ENCODE results near the gene SCARB2. TPM values are rescaled to one million over a fixed set of nuclear protein-coding genes. Genes with fewer than 3 reads are reported as not detected.

Gene SCARB2
- polyA plus RNA-seq (2013, experiment 1 of 2): 54.0 TPM
- polyA plus RNA-seq (2013, experiment 2 of 2): 54.0 TPM

DNA sequence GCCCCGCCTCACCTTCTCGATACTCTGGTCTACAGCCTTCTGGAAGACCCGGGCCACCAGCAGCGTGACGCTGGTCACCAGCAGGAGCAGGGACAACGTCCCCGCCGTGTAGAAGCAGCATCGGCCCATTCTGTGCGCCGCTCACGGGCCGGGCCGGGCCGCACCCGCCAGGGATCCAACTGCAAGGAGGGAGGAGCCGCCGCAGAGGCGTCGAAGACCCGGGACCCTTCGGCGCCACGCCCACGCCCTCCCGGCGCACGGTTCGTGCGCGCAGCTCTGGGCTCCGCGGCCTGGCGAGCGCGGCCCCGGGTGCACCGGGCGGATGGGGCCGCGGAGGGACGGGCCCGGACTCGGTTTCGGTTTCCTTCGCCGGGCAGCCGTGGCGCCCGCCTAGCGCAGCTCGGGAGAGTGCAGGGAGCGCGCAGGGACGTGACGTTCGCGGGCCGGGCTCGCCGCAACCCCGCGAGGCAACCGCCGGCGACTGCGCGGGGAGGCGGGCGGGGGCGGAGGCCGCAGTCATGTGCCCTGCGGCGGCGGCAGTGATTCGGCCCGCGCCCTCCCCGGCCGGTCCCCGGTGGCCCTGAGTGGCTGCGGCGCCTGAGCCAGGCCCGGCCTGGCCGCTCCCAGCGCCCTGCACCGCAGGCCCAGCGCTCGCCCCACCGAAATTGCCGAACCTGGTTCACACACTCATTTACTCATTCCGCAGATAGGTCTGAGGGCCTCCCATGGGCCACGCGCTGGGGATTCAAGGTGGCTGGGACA lies at the start of gene SCARB2:
SCARB2 (minus strand) TSS at position 410 of the 762 bp plus-strand sequence; CDS start at position 129, 281 bp downstream.
- peak within 1 kb of the TSS; percentile 62 for H2BK15ac ChIP-seq (ENCODE audit: low read length)
- H2AK5ac ChIP-seq (ENCODE audit: low read depth, low read length): no peak within 1 kb of the TSS
- H3K79me1 ChIP-seq (ENCODE audit: low read depth, low read length): peaks cover 2% of the 10 kb centered on the region
- peak within 1 kb of the TSS; percentile 82 for H3K23ac ChIP-seq (ENCODE audit: low read depth, low read length, poor library complexity)
- peak within 1 kb of the TSS; percentile 51 for H2BK120ac ChIP-seq (ENCODE audit: low read depth, low read length)
- H3K4me2 ChIP-seq (ENCODE audit: insufficient read depth, low read length, poor library complexity, severe bottlenecking): peak within 1 kb of the TSS; percentile 71
- H3K18ac ChIP-seq (ENCODE audit: low read length): peak within 1 kb of the TSS; percentile 97
- H3K14ac ChIP-seq (ENCODE audit: low read length): peak within 1 kb of the TSS; percentile 22
- H2BK12ac ChIP-seq (ENCODE audit: low read length): peak within 1 kb of the TSS; percentile 67
- peak; percentile 78 for DNase-seq (ENCODE audit: low spot score)
- H3K9ac ChIP-seq (ENCODE audit: low read depth, low read length, poor library complexity): peak within 1 kb of the TSS; percentile 91
- no peaks in the 10 kb centered on the region for H3K27me3 ChIP-seq (ENCODE audit: control insufficient read depth in 3 of 3, insufficient read depth in 3 of 3, low read depth in 1 of 3, low read length in 3 of 3)
- no CpG with 5 or more reads among the region's 94 CpGs for WGBS, 2 donors (ENCODE audit: extremely low coverage in 2 of 2, insufficient read length in 2 of 2, insufficient replicate concordance in 1 of 2)
- H3K4me1 ChIP-seq (ENCODE audit: control insufficient read depth in 2 of 2, insufficient read depth in 1 of 2, low read depth in 1 of 2, low read length in 2 of 2): peaks cover 11 to 14% of the 10 kb centered on the region in 2 donors
- peak within 1 kb of the TSS; percentile 89 for H2BK5ac ChIP-seq (ENCODE audit: low read length)
- H3K4ac ChIP-seq (ENCODE audit: low read length): no peak within 1 kb of the TSS
- H3K4me3 ChIP-seq (ENCODE audit: low read length in 2 of 2): peak within 1 kb of the TSS; percentile 61 to 89
- peak within 1 kb of the TSS; percentile 99 for H4K8ac ChIP-seq (ENCODE audit: low read depth, low read length)
- H3K27ac ChIP-seq (replicated peaks; ENCODE audit: low read length): peak within 1 kb of the TSS; percentile 71
- peaks cover 0 to 1% of the 10 kb centered on the region in 2 donors for H3K9me3 ChIP-seq (replicated peaks in 1 of 2; ENCODE audit: control insufficient read depth in 2 of 2, insufficient read depth in 1 of 2, low read depth in 1 of 2, low read length in 2 of 2)
- H3K36me3 ChIP-seq (replicated peaks in 1 of 2; ENCODE audit: control insufficient read depth in 2 of 2, insufficient read depth in 2 of 2, low read length in 2 of 2): peaks cover 2 to 13% of the 10 kb centered on the region in 2 donors
- peak within 1 kb of the TSS; percentile 68 for H4K91ac ChIP-seq (ENCODE audit: low read depth, low read length, poor library complexity)
- H2AFZ ChIP-seq (ENCODE audit: low read length): peak within 1 kb of the TSS; percentile 88

GRCh38 chr4:76260571-76260970 lies 46.9 kb upstream of the SCARB2 start:
- Histone ChIP-seq H2BK12ac (ENCODE audit: low read length) (no peak overlapping the region), H3K4me3 (ENCODE audit: low read length in 2 of 2) (no peak overlapping the region), H2BK120ac (ENCODE audit: low read depth, low read length) (no peak overlapping the region), H4K91ac (ENCODE audit: low read depth, low read length, poor library complexity) (no peak overlapping the region), H3K27ac (replicated peaks; ENCODE audit: low read length) (no peak overlapping the region), H4K8ac (ENCODE audit: low read depth, low read length) (no peak overlapping the region), H2BK15ac (ENCODE audit: low read length) (no peak overlapping the region), H3K4me2 (ENCODE audit: insufficient read depth, low read length, poor library complexity, severe bottlenecking) (no peak overlapping the region), H3K14ac (ENCODE audit: low read length) (no peak overlapping the region), H3K4ac (ENCODE audit: low read length) (no peak overlapping the region), H2BK5ac (ENCODE audit: low read length) (no peak overlapping the region), H3K79me1 (ENCODE audit: low read depth, low read length) (no peaks in the 10 kb centered on the region), H2AFZ (ENCODE audit: low read length) (no peak overlapping the region), H3K36me3 (replicated peaks in 1 of 2; ENCODE audit: control insufficient read depth in 2 of 2, insufficient read depth in 2 of 2, low read length in 2 of 2) (no peaks in the 10 kb centered on the region), H3K27me3 (ENCODE audit: control insufficient read depth in 3 of 3, insufficient read depth in 3 of 3, low read depth in 1 of 3, low read length in 3 of 3) (no peaks in the 10 kb centered on the region), H3K9me3 (replicated peaks in 1 of 2; ENCODE audit: control insufficient read depth in 2 of 2, insufficient read depth in 1 of 2, low read depth in 1 of 2, low read length in 2 of 2) (peaks cover 0 to 2% of the 10 kb centered on the region in 2 donors), H3K9ac (ENCODE audit: low read depth, low read length, poor library complexity) (no peak overlapping the region), H3K18ac (ENCODE audit: low read length) (no peak overlapping the region), H3K4me1 (ENCODE audit: control insufficient read depth in 2 of 2, insufficient read depth in 1 of 2, low read depth in 1 of 2, low read length in 2 of 2) (peaks cover 0 to 2% of the 10 kb centered on the region in 2 donors), H3K23ac (ENCODE audit: low read depth, low read length, poor library complexity) (no peak overlapping the region), H2AK5ac (ENCODE audit: low read depth, low read length) (no peak overlapping the region)
- WGBS, 2 donors (ENCODE audit: extremely low coverage in 2 of 2, insufficient read length in 2 of 2, insufficient replicate concordance in 1 of 2): no CpG with 5 or more reads among the region's 1 CpG
- DNase-seq (ENCODE audit: low spot score): no peak

- Histone ChIP-seq H2BK5ac (ENCODE audit: low read length) (no peak overlapping the region), H3K23ac (ENCODE audit: low read depth, low read length, poor library complexity) (no peak overlapping the region), H2BK120ac (ENCODE audit: low read depth, low read length) (no peak overlapping the region), H3K4ac (ENCODE audit: low read length) (no peak overlapping the region), H3K4me2 (ENCODE audit: insufficient read depth, low read length, poor library complexity, severe bottlenecking) (no peak overlapping the region), H3K18ac (ENCODE audit: low read length) (no peak overlapping the region), H2BK15ac (ENCODE audit: low read length) (no peak overlapping the region), H3K9ac (ENCODE audit: low read depth, low read length, poor library complexity) (no peak overlapping the region), H3K9me3 (replicated peaks in 1 of 2; ENCODE audit: control insufficient read depth in 2 of 2, insufficient read depth in 1 of 2, low read depth in 1 of 2, low read length in 2 of 2) (peaks cover 0 to 2% of the 10 kb centered on the region in 2 donors), H2BK12ac (ENCODE audit: low read length) (no peak overlapping the region), H3K4me1 (ENCODE audit: control insufficient read depth in 2 of 2, insufficient read depth in 1 of 2, low read depth in 1 of 2, low read length in 2 of 2) (peaks cover 0 to 2% of the 10 kb centered on the region in 2 donors), H4K8ac (ENCODE audit: low read depth, low read length) (no peak overlapping the region), H2AFZ (ENCODE audit: low read length) (no peak overlapping the region), H3K27me3 (ENCODE audit: control insufficient read depth in 3 of 3, insufficient read depth in 3 of 3, low read depth in 1 of 3, low read length in 3 of 3) (no peaks in the 10 kb centered on the region), H2AK5ac (ENCODE audit: low read depth, low read length) (no peak overlapping the region), H3K27ac (replicated peaks; ENCODE audit: low read length) (no peak overlapping the region), H3K4me3 (ENCODE audit: low read length in 2 of 2) (no peak overlapping the region), H3K14ac (ENCODE audit: low read length) (no peak overlapping the region), H4K91ac (ENCODE audit: low read depth, low read length, poor library complexity) (no peak overlapping the region), H3K36me3 (replicated peaks in 1 of 2; ENCODE audit: control insufficient read depth in 2 of 2, insufficient read depth in 2 of 2, low read length in 2 of 2) (no peaks in the 10 kb centered on the region), H3K79me1 (ENCODE audit: low read depth, low read length) (no peaks in the 10 kb centered on the region)
- no CpG with 5 or more reads among the region's 3 CpGs for WGBS, 2 donors (ENCODE audit: extremely low coverage in 2 of 2, insufficient read length in 2 of 2, insufficient replicate concordance in 1 of 2)
- no peak for DNase-seq (ENCODE audit: low spot score)
Measured at GRCh38 chr4:76257824-76258223, 44.2 kb upstream of the SCARB2 start.

- Histone ChIP-seq H3K36me3 (replicated peaks in 1 of 2; ENCODE audit: control insufficient read depth in 2 of 2, insufficient read depth in 2 of 2, low read length in 2 of 2) (no peaks in the 10 kb centered on the region), H3K4me3 (ENCODE audit: low read length in 2 of 2) (no peak overlapping the region), H3K4ac (ENCODE audit: low read length) (no peak overlapping the region), H3K18ac (ENCODE audit: low read length) (no peak overlapping the region), H3K14ac (ENCODE audit: low read length) (no peak overlapping the region), H3K23ac (ENCODE audit: low read depth, low read length, poor library complexity) (no peak overlapping the region), H3K4me1 (ENCODE audit: control insufficient read depth in 2 of 2, insufficient read depth in 1 of 2, low read depth in 1 of 2, low read length in 2 of 2) (peaks cover 3 to 5% of the 10 kb centered on the region in 2 donors), H2BK12ac (ENCODE audit: low read length) (no peak overlapping the region), H3K27me3 (ENCODE audit: control insufficient read depth in 3 of 3, insufficient read depth in 3 of 3, low read depth in 1 of 3, low read length in 3 of 3) (peaks cover 0 to 2% (median 0%) of the 10 kb centered on the region in 3 experiments), H3K9me3 (replicated peaks in 1 of 2; ENCODE audit: control insufficient read depth in 2 of 2, insufficient read depth in 1 of 2, low read depth in 1 of 2, low read length in 2 of 2) (peaks cover 0 to 2% of the 10 kb centered on the region in 2 donors), H3K4me2 (ENCODE audit: insufficient read depth, low read length, poor library complexity, severe bottlenecking) (no peak overlapping the region), H3K9ac (ENCODE audit: low read depth, low read length, poor library complexity) (no peak overlapping the region), H4K8ac (ENCODE audit: low read depth, low read length) (no peak overlapping the region), H2BK5ac (ENCODE audit: low read length) (no peak overlapping the region), H3K27ac (replicated peaks; ENCODE audit: low read length) (no peak overlapping the region), H3K79me1 (ENCODE audit: low read depth, low read length) (no peaks in the 10 kb centered on the region), H2BK120ac (ENCODE audit: low read depth, low read length) (no peak overlapping the region), H2BK15ac (ENCODE audit: low read length) (no peak overlapping the region), H4K91ac (ENCODE audit: low read depth, low read length, poor library complexity) (no peak overlapping the region), H2AFZ (ENCODE audit: low read length) (no peak overlapping the region), H2AK5ac (ENCODE audit: low read depth, low read length) (no peak overlapping the region)
- DNase-seq (ENCODE audit: low spot score): no peak
- no CpG with 5 or more reads among the region's 1 CpG for WGBS, 2 donors (ENCODE audit: extremely low coverage in 2 of 2, insufficient read length in 2 of 2, insufficient replicate concordance in 1 of 2)
Measured at GRCh38 chr4:76256968-76257367, 43.3 kb upstream of the SCARB2 start.
